Fibroblast of pulmonary artery (primary cell): Measurements from ENCODE around the gene ZFTA.
"Not testable (repeated sequence)": the region's sequence is repeated elsewhere in the genome, so short reads cannot be mapped to it uniquely, and the experiment has no call there.

Source experiments
- DNase-seq: peaks from one replicate; pipeline ENCODE4 v3.0.0-alpha.2; 2010; ENCODE audit warnings: low read depth
- H3K4me3 ChIP-seq: replicated peaks from 2 replicates; pipeline ENCODE4 v1.5.1; 2011; ENCODE audit warnings: low read depth, mild to moderate bottlenecking, control low read depth, low read length, moderate library complexity
- CTCF ChIP-seq: IDR thresholded peaks from 2 replicates; pipeline ENCODE4 v1.5.1; 2011; ENCODE audit warnings: mild to moderate bottlenecking, control low read depth, low read length, inconsistent platforms; ENCODE audit errors: missing control alignments

Gene ZFTA

GRCh38 chr11:63813035-63813562 is 44.5 kb upstream of the ZFTA start, which contains the start of gene SPINDOC:
SPINDOC (plus strand) TSS chr11:63813456; CDS start chr11:63813687, 231 bp downstream.
- DNase-seq = peak; percentile 57
- TF ChIP-seq CTCF = no peak
- H3K4me3 ChIP-seq = peak within 1 kb of the TSS; percentile 88

- no peak overlapping the region for H3K4me3 ChIP-seq
- no peak for DNase-seq
- TF ChIP-seq CTCF = no peak
Measured at GRCh38 chr11:63811522-63811921, 42.9 kb upstream of the ZFTA start.

GRCh38 chr11:63810383-63810782 is 41.8 kb upstream of the ZFTA start:
- not testable (repeated sequence) for DNase-seq, H3K4me3 ChIP-seq

GRCh38 chr11:63805844-63806415 is 37.4 kb upstream of the ZFTA start:
- no peak overlapping the region for H3K4me3 ChIP-seq
- peak; percentile 79 for DNase-seq
- TF ChIP-seq CTCF = no peak

- no peak for DNase-seq
- H3K4me3 ChIP-seq = no peak overlapping the region
- no peak for TF ChIP-seq CTCF
Measured at GRCh38 chr11:63804259-63804658, 35.7 kb upstream of the ZFTA start.

GRCh38 chr11:63802637-63803414 is 34.3 kb upstream of the ZFTA start:
- DNase-seq = peak; percentile 72
- no peak for TF ChIP-seq CTCF
- no peak overlapping the region for H3K4me3 ChIP-seq

GRCh38 chr11:63800921-63801320 is 32.3 kb upstream of the ZFTA start:
- no peak for TF ChIP-seq CTCF
- H3K4me3 ChIP-seq = no peak overlapping the region
- DNase-seq = no peak
